ENCODE measurements around the gene PNMA8C. TPM values are rescaled to one million over a fixed set of nuclear protein-coding genes. Genes with fewer than 3 reads are reported as not detected.
"Not testable (repeated sequence)": the region's sequence is repeated elsewhere in the genome, so short reads cannot be mapped to it uniquely, and the experiment has no call there.

The PNMA8C gene
- total RNA-seq, 2 donors from 2014 or later, result not detected

- H3K27ac ChIP-seq, result no peak overlapping the region
- TF ChIP-seq CTCF (IDR thresholded peaks at IDR 0.05), result no peak
- DNase-seq (ENCODE audit: low spot score), result no peak
Measured at GRCh38 chr19:46447006-46447405, 18.3 kb upstream of the PNMA8C start.

GRCh38 chr19:46446021-46446420, 17.3 kb upstream of the PNMA8C start:
- no peak for DNase-seq (ENCODE audit: low spot score)
- Histone ChIP-seq H3K36me3 (no peaks in the 10 kb centered on the region), H3K27ac (no peak overlapping the region), H3K27me3 (no peaks in the 10 kb centered on the region), H3K4me1 (peaks cover 0 to 20% of the 10 kb centered on the region in 2 donors), H3K4me3 (no peak overlapping the region), H3K9me3 (no peaks in the 10 kb centered on the region)
- no peak for TF ChIP-seq CTCF (IDR thresholded peaks at IDR 0.05)

More at GRCh38 chr19:46447006-46447405, 18.3 kb upstream of the PNMA8C start:
- Histone ChIP-seq H3K36me3 (no peaks in the 10 kb centered on the region), H3K27me3 (no peaks in the 10 kb centered on the region), H3K4me3 (no peak overlapping the region), H3K4me1 (peaks cover 0 to 19% of the 10 kb centered on the region in 2 donors), H3K9me3 (no peaks in the 10 kb centered on the region)

GRCh38 chr19:46442808-46443450, 14.2 kb upstream of the PNMA8C start:
- H3K9me3 ChIP-seq, result no peaks in the 10 kb centered on the region
- H3K27me3 ChIP-seq, result no peaks in the 10 kb centered on the region
- H3K36me3 ChIP-seq, result no peaks in the 10 kb centered on the region
- no peak for TF ChIP-seq CTCF (IDR thresholded peaks at IDR 0.05)
- peak overlapping the region in 1 of 2 donors; percentile 4 for H3K27ac ChIP-seq
- no peak for DNase-seq (ENCODE audit: low spot score)
- no peak overlapping the region for H3K4me3 ChIP-seq
- peaks cover 0 to 18% of the 10 kb centered on the region in 2 donors for H3K4me1 ChIP-seq

- Histone ChIP-seq H3K27ac (no peak overlapping the region), H3K27me3 (no peaks in the 10 kb centered on the region), H3K36me3 (no peaks in the 10 kb centered on the region), H3K4me1 (peaks cover 0 to 13% of the 10 kb centered on the region in 2 donors), H3K4me3 (no peak overlapping the region), H3K9me3 (no peaks in the 10 kb centered on the region)
- DNase-seq (ENCODE audit: low spot score), result no peak
- TF ChIP-seq CTCF (IDR thresholded peaks at IDR 0.05), result no peak
Measured at GRCh38 chr19:46441866-46442265, 13.1 kb upstream of the PNMA8C start.

- H3K4me3 ChIP-seq; H3K4me1 ChIP-seq; H3K36me3 ChIP-seq; H3K9me3 ChIP-seq; H3K27ac ChIP-seq; H3K27me3 ChIP-seq; DNase-seq (ENCODE audit: low spot score): not testable (repeated sequence)
Measured at GRCh38 chr19:46435689-46436088, 7.0 kb upstream of the PNMA8C start.

- H3K4me1 ChIP-seq, result no peaks in the 10 kb centered on the region
- H3K27ac ChIP-seq, result no peak overlapping the region
- no peaks in the 10 kb centered on the region for H3K9me3 ChIP-seq
- H3K36me3 ChIP-seq, result no peaks in the 10 kb centered on the region
- no peak overlapping the region for H3K4me3 ChIP-seq
- DNase-seq (ENCODE audit: low spot score), result no peak
- H3K27me3 ChIP-seq, result no peaks in the 10 kb centered on the region
- TF ChIP-seq CTCF (IDR thresholded peaks at IDR 0.05), result no peak
Measured at GRCh38 chr19:46435009-46435408, 6.3 kb upstream of the PNMA8C start.

- H3K4me1 ChIP-seq; H3K27me3 ChIP-seq; DNase-seq (ENCODE audit: low spot score); H3K4me3 ChIP-seq; H3K36me3 ChIP-seq; H3K9me3 ChIP-seq; H3K27ac ChIP-seq: not testable (repeated sequence)
Measured at GRCh38 chr19:46433470-46433869, 4.7 kb upstream of the PNMA8C start.
